ENCODE measurements around the gene RAVER1.

- no peak for TF ChIP-seq MYC (IDR thresholded peaks at IDR 0.05; ENCODE audit: low read depth, low read length)
- TF ChIP-seq, protein P1, sequence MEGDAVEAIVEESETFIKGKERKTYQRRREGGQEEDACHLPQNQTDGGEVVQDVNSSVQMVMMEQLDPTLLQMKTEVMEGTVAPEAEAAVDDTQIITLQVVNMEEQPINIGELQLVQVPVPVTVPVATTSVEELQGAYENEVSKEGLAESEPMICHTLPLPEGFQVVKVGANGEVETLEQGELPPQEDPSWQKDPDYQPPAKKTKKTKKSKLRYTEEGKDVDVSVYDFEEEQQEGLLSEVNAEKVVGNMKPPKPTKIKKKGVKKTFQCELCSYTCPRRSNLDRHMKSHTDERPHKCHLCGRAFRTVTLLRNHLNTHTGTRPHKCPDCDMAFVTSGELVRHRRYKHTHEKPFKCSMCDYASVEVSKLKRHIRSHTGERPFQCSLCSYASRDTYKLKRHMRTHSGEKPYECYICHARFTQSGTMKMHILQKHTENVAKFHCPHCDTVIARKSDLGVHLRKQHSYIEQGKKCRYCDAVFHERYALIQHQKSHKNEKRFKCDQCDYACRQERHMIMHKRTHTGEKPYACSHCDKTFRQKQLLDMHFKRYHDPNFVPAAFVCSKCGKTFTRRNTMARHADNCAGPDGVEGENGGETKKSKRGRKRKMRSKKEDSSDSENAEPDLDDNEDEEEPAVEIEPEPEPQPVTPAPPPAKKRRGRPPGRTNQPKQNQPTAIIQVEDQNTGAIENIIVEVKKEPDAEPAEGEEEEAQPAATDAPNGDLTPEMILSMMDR (IDR thresholded peaks at IDR 0.05; ENCODE audit: low read depth, low read length) = peak; percentile 100
- no peak for TF ChIP-seq POLR2A (IDR thresholded peaks at IDR 0.05; ENCODE audit: extremely low read depth, insufficient read length)
- TF ChIP-seq, protein P2, sequence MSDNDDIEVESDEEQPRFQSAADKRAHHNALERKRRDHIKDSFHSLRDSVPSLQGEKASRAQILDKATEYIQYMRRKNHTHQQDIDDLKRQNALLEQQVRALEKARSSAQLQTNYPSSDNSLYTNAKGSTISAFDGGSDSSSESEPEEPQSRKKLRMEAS (IDR thresholded peaks at IDR 0.05; ENCODE audit: low read depth, low read length) = no peak
These were observed 63.8 kb downstream of the RAVER1 start for GRCh38 chr19:10269333-10270179.

All from NB4 (cell line).